Measurements from ENCODE around the gene DNAH5.

- TF ChIP-seq CTCF (IDR thresholded peaks at IDR 0.05; ENCODE audit: low read length) (no peak), EZH2 (IDR thresholded peaks at IDR 0.05; ENCODE audit: borderline replicate concordance, low read length) (no peak)
These were observed 140.2 kb downstream of the DNAH5 start for GRCh38 chr5:13804336-13804735.
